Measurements from ENCODE around the gene RASD1.

DNA sequence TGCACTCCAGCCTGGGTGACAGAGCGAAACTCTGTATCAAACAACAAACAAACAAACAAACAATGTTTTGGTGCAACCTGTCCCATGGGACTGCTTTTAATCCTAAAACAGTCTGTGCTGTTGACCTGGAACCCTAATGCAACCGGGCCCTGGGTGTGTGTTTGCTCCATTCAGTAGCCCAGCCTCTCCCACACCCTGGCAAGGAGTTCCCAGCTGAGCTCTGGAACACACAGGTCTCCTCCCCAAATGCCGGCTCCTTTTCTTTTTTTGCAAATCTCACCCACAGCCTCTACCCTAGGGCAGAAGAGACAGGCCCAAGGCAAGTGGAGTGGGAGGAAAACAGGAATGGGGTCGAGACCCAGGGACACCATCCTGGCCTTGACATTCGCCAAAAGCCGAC lies 29.8 kb upstream of the RASD1 start:
- TF ChIP-seq, protein P1, sequence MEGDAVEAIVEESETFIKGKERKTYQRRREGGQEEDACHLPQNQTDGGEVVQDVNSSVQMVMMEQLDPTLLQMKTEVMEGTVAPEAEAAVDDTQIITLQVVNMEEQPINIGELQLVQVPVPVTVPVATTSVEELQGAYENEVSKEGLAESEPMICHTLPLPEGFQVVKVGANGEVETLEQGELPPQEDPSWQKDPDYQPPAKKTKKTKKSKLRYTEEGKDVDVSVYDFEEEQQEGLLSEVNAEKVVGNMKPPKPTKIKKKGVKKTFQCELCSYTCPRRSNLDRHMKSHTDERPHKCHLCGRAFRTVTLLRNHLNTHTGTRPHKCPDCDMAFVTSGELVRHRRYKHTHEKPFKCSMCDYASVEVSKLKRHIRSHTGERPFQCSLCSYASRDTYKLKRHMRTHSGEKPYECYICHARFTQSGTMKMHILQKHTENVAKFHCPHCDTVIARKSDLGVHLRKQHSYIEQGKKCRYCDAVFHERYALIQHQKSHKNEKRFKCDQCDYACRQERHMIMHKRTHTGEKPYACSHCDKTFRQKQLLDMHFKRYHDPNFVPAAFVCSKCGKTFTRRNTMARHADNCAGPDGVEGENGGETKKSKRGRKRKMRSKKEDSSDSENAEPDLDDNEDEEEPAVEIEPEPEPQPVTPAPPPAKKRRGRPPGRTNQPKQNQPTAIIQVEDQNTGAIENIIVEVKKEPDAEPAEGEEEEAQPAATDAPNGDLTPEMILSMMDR (conservative IDR thresholded peaks at IDR 0.05 in 1 of 2, IDR thresholded peaks at IDR 0.05 in 1 of 2; ENCODE audit: low read depth in 1 of 2, low read length in 2 of 2) = no peak
- TF ChIP-seq EZH2 (IDR thresholded peaks at IDR 0.05; ENCODE audit: low read length, missing control alignments) = no peak
